GM18951 (cell line): ENCODE data around the gene SLC49A3.
"Not testable (repeated sequence)": the region's sequence is repeated elsewhere in the genome, so short reads cannot be mapped to it uniquely, and the experiment has no call there.

Source experiments
- POLR2A ChIP-seq: IDR thresholded peaks from 4 replicates; pipeline ENCODE4 v1.6.1; 2011; ENCODE audit warnings: mild to moderate bottlenecking; ENCODE audit not compliant: insufficient read length, insufficient read depth; ENCODE audit errors: extremely low read depth
- in situ Hi-C: fragments of 300-500 bp; cut with MboI; formaldehyde crosslinking; loops from one replicate; pipeline ENCODE4 v1.12.0; 2022; ENCODE audit warnings: low sequenced_read_pairs, mixed read lengths, inconsistent platforms; ENCODE audit not compliant: unreplicated experiment

Gene SLC49A3

GRCh38 chr4:714087-714486, 25.1 kb upstream of the SLC49A3 start:
- in situ Hi-C loops: no loop called here
- no peak for TF ChIP-seq POLR2A

DNA sequence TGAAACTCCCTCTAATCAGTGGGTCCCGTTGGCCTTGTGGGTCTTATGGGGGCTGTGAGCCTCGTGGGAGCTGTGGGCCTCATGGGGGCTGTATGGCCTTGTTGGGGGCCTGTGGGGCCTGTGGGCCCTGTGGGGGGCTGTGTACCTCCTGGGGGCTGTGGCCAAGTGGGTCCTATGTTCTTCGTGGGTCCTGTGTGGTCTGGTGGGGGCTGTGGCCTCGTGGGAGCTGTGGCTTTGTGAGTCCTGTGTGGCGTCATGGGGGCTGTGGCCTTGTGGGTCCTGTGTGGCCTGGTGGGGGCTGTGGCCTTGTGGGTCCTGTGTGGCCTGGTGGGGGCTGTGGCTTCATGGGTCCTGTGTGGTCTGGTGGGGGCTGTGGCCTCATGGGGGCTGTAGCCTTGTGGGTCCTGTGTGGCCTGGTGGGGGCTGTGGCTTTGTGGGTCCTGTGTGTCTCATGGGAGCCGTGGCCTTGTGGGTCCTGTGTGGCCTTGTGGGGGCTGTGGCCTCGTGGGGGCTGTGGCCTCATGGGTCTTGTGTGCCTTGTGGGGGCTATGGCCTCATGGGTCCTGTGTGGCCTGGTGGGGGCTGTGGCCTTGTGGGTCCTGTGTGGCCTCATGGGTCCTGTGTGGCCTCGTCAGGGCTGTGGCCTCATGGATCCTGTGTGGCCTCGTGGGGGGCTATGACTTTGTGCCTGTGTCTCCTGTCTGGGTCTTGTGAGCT, 24.1 kb upstream of the SLC49A3 start:
- in situ Hi-C loops: no loop called here
- no peak for TF ChIP-seq POLR2A

DNA sequence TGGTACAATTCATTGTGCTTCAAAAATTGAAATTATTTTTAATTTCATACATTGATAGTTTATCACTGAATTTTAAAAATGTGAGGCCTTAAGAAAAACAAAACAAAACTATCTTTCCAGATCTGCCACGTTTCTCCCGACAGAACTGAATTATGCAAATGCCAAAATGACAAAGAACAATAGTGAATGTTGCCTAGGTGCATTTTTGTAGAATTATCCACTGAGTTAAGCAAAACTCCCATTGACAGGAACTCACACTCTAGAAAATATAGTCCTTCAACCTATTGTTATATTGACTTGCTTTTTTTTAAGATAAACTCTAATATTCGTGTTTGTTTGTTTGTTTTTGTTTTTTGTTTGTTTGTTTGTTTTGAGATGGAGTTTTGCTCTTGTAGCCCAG, 23.1 kb upstream of the SLC49A3 start:
- in situ Hi-C loops: no loop called here
- no peak for TF ChIP-seq POLR2A

DNA sequence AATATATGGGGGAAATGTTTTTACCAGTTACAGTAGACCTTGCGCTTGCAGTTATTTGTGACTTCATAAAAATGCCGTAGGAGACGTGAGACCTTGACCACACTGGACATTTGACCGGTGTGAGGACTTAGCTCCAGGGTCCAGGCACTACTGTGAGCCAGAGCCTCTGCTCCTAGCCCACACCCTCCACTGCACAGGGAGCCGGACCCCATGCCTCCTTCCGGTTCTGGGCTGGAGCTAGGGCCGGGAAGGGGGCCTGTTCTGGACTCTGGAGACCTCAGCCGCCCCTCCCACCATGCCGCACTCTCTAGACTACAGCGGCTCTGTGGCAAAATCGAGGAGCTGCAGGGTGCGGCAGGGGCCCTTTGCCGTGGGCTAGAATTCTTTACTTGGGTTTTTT, 22.0 kb upstream of the SLC49A3 start:
- in situ Hi-C loops: no loop called here
- no peak for TF ChIP-seq POLR2A

DNA sequence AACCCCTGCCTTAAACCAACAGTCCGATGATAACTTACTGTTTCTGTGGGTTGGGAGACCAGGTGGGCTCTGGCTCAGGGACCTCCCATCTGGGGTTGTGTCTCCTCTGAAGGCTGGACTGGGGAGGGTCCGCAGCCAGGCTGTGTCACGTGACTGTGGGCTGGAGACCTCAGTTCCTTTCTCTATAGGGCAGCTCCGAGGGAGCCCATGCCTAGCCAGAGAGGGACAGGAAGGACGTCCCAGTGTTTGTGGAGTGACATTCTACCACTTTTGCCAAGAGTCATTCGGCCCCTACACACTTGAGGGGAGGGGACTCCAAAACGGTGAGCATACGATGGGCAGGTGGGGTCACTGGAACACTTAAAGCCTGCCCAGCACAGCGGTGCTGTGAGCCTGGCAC, 21.2 kb upstream of the SLC49A3 start:
- in situ Hi-C loops: no loop called here
- TF ChIP-seq POLR2A: no peak

DNA sequence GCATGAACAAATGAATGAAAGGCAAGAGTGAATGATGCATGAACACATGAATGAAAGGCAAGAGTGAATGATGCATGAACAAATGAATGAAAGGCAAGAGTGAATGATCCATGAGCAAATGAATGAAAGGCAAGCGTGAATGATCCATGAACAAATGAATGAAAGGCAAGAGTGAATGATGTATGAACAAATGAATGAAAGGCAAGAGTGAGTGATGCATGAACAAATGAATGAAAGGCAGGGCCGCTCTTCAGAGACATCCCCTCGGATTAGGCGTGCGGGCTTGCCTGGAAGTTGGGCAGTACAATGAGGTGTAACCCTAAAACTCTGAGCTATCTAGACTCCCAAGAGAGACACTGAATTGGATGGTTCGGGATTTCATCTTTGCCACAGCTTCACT, 20.4 kb upstream of the SLC49A3 start:
- in situ Hi-C loops: no loop called here
- no peak for TF ChIP-seq POLR2A

DNA sequence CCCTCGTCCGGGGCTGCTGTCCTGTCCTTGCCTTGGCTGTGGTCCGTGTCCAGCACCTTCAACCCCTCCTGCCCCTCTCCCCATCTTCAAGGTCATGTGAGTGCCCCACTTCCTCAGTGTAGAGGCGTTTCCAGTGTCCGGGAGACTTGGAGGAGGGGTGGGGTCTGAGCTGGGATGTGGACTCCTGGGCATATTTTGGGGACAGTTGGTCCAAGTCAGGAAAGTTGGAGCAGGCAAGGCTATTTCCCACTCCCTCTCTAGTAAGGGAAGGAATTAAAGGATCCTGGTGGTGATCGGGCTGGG, 19.6 kb upstream of the SLC49A3 start:
- TF ChIP-seq POLR2A: no peak
- in situ Hi-C loops: no loop called here

DNA sequence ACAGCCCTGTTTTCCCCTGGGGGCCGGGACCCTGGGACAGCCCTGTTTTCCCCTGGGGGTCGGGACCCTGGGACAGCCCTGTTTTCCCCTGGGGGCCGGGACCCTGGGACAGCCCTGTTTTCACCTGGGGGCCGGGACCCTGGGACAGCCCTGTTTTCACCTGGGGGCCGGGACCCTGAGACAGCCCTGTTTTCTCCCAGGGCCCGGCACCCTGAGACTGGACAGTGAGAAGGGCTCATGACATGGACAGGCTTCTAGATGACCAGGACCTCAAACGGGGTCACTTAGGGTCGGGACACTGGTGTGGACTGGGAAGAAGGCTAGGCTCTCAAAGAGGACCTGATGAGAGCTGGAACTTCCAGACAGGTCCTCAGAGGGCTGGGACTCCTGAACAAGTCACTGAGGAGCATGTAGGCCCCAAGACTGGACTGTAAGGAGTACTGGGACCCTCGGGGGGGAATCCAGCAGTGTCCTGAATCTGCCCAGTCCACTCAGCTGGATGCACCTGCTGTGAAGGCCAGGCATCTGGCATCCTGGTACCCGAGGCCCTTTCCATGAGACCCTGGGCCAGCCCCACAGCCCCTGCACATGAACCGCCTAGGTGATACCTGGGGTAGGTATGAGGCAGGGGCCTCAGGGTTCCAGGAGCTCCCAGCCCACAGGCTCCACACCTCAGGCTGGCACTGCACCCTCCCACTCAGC, 19.1 kb upstream of the SLC49A3 start:
- in situ Hi-C loops: no loop called here
- TF ChIP-seq POLR2A: no peak

DNA sequence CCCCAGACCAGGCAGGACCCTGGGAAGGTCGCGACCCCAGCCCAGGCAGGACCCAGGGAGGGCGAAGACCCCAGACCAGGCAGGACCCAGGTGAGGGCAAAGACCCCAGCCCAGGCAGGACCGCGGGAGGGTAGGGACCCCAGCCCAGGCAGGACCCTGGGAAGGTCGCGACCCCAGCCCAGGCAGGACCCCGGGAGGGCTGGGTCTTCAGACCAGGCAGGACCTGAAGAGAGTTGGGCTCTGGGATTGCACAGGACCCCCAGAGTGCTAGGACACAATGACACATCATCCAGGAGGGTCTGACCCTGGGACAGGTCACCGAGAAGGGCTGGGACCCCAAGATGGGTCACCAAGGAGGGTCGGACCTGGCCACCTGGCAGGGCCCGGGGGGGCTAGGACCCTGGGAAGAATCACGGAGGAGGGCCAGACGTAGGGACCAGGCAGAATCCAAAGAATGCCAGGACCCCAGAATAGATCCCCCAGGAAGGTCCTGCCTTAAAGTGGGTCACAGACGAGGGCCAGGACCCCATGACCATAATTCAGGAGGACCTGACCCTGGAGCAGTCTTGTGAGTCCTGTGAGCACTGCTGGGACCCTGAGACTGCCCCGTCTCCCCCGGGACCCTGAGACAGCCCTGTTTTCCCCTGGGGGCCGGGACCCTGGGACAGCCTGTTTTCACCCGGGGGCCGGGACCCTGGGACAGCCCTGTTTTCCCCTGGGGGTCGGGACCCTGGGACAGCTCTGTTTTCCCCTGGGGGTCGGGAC, 18.1 kb upstream of the SLC49A3 start:
- in situ Hi-C loops: no loop called here
- TF ChIP-seq POLR2A: no peak

DNA sequence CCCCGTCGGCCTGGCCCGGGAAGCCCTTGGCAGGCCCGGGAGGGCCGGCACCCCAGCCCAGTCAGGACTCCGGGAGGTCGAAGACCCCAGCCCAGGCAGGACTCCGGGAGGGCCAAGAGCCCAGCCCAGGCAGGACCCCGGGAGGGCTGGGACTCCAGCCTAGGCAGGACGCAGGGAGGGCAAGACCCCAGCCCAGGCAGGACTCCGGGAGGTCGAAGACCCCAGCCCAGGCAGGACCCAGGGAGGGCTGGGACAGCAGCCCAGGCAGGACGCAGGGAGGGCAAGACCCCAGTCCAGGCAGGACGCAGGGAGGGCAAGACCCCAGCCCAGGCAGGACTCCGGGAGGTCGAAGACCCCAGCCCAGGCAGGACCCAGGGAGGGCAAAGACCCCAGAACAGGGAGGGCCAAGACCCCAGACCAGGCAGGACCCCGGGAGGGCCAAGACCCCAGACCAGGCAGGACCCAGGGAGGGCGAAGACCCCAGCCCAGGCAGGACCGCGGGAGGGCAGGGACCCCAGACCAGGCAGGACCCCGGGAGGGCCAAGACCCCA, 17.2 kb upstream of the SLC49A3 start:
- in situ Hi-C loops: not testable (repeated sequence)

- in situ Hi-C loops: no loop called here
- TF ChIP-seq POLR2A: peak; percentile 75
Observed at GRCh38 chr4:705278-706082, 16.5 kb upstream of the SLC49A3 start, which contains the start of gene PCGF3. Gene PCGF3 (plus strand): TSS chr4:705832. CDS start chr4:733681, 27,849 bp downstream.

DNA sequence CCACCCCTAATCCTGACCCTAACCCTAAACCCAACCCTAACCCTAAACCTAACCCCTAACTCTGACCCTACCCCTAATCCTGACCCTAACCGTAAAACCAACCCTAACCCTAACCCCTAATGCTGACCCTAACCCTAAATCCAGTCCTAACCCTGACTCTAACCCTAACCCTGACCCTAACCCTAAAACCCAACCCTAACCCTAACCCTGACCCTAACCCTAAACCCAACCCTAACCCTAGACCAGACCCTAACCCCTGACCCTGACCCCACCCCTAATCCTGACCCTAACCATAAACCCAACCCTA, 16.0 kb upstream of the SLC49A3 start:
- in situ Hi-C loops: no loop called here
- no peak for TF ChIP-seq POLR2A
